CD8-positive, alpha-beta memory T cell (primary cell): ENCODE data around the gene RASAL2. TPM values are rescaled to one million over a fixed set of nuclear protein-coding genes. Genes with fewer than 3 reads are reported as not detected.

Experiments
- CTCF ChIA-PET: fragments of 350-600 bp; sonication (Branson Sonifier 250); formaldehyde crosslinking; loops from one replicate; lab custom pipeline; 2021; ENCODE audit warnings: antibody characterized with exemption; lab: Charles Lee
- POLR2A ChIA-PET: fragments of 350-600 bp; sonication (Branson Sonifier 250); formaldehyde crosslinking; loops from one replicate; lab custom pipeline; 2021; ENCODE audit warnings: antibody characterized with exemption; lab: Charles Lee
- DNase-seq, 5 donors: peaks; one replicate each; pipeline versions ENCODE4 v3.0.0 to v3.0.0-alpha.2; 2020 to 2022; ENCODE audit warnings: mixed read lengths in 1 of 5
- H3K27ac ChIP-seq: one replicate; pipeline ENCODE4 v1.7.0; 2013; ENCODE audit warnings: low read depth, mild to moderate bottlenecking, low read length, moderate library complexity
- H3K27me3 ChIP-seq: 2 replicates; pipeline ENCODE4 v1.7.0; 2013; ENCODE audit warnings: low read length, mild to moderate bottlenecking; ENCODE audit not compliant: insufficient read depth, poor library complexity, severe bottlenecking
- H3K36me3 ChIP-seq: 2 replicates; pipeline ENCODE4 v1.7.0; 2013; ENCODE audit warnings: mild to moderate bottlenecking, low read length, moderate library complexity; ENCODE audit not compliant: insufficient read depth
- H3K4me1 ChIP-seq: 2 replicates; pipeline ENCODE4 v1.7.0; 2013; ENCODE audit warnings: mild to moderate bottlenecking, low read length, moderate library complexity; ENCODE audit not compliant: insufficient read depth
- H3K4me3 ChIP-seq: 2 replicates; pipeline ENCODE4 v1.7.0; 2013; ENCODE audit warnings: mild to moderate bottlenecking, low read length
- H3K9me3 ChIP-seq: 2 replicates; pipeline ENCODE4 v1.7.0; 2013; ENCODE audit warnings: mild to moderate bottlenecking, low read length
- H3K27ac Mint-ChIP-seq, 8 donors: one replicate each; pipeline ENCODE4 v1.8.0; 2020 to 2021; ENCODE audit warnings: mixed read lengths in 8 of 8, mild to moderate bottlenecking in 6 of 8, inconsistent platforms in 3 of 8, moderate library complexity in 3 of 8
- H3K27me3 Mint-ChIP-seq, 2 donors: one replicate each; pipeline ENCODE4 v1.8.0; 2020 to 2021; ENCODE audit warnings: mixed read lengths in 2 of 2, mild to moderate bottlenecking in 1 of 2, moderate library complexity in 1 of 2
- H3K36me3 Mint-ChIP-seq, 3 donors: one replicate each; pipeline ENCODE4 v1.8.0; 2020 to 2021; ENCODE audit warnings: mixed read lengths in 3 of 3, inconsistent platforms in 1 of 3, mild to moderate bottlenecking in 1 of 3
- H3K4me1 Mint-ChIP-seq, 3 donors: one replicate each; pipeline ENCODE4 v1.8.0; 2020 to 2021; ENCODE audit warnings: mixed read lengths in 3 of 3, inconsistent platforms in 1 of 3, mild to moderate bottlenecking in 1 of 3
- H3K4me3 Mint-ChIP-seq, 7 donors: one replicate each; pipeline ENCODE4 v1.8.0; 2020 to 2021; ENCODE audit warnings: mixed read lengths in 7 of 7, mild to moderate bottlenecking in 6 of 7, moderate library complexity in 4 of 7, inconsistent platforms in 2 of 7
- H3K9me3 Mint-ChIP-seq, 5 donors: one replicate each; pipeline ENCODE4 v1.8.0; 2020 to 2022; ENCODE audit warnings: mixed read lengths in 5 of 5, mild to moderate bottlenecking in 3 of 5, moderate library complexity in 2 of 5, inconsistent platforms in 1 of 5
- polyA plus RNA-seq: library from polyadenylated mRNA; unstranded; fragments of 300-500 nt; fragmentation: Illumina TruSeq; gene quantifications from one replicate; pipeline ENCODE4 v1.2.3, GENCODE V29; 2021
- total RNA-seq, 2 experiments: library from RNA; stranded (reverse); gene quantifications; one replicate each; pipeline ENCODE4 v1.2.3, GENCODE V29; 2021

Gene RASAL2
- total RNA-seq (under 1 TPM; 0.04 to 0.07 TPM), polyA plus RNA-seq (not detected)

DNA sequence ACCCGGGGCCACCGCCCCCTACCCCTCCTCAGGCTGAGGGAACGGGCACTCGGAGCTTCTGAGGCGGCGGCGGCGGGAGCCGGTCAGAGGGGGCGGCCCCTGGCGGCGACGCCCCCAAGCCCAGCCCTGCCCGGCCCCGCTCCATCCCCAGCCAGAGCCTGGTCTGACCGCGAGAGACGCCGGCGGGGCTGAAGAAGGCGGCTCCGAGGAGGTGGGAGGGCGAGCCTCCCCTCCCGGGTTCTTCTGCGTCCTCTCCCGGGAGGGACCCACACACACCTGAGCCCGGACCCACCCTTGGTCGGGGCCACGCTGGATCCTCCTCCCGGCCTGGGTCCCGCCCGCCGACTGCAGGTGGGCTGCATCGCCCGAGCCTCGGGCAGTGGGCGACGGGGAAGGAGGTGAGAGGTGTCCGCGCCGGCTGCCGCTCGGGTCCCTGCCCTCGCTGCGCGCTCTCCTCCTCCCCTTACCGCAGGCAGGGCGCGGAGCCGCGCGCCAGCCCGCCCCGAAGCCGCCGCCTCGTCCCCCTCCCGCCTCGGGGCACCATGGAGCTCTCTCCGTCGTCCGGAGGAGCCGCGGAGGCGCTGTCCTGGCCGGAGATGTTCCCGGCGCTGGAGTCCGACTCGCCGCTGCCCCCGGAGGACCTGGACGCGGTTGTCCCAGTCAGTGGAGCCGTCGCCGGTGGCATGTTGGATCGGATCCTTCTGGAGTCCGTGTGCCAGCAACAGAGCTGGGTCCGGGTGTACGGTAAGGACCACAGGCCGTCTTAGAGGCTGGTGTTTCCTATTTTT, at the start of gene RASAL2:
Gene RASAL2, plus strand, starts transcription at position 154 of the 788 bp plus-strand sequence. Its CDS starts 389 bp downstream, at position 543.
- CTCF ChIA-PET: no interaction called here
- no peak within 1 kb of the TSS for H3K4me3 ChIP-seq
- H3K27ac ChIP-seq: no peak within 1 kb of the TSS
- Mint-ChIP-seq H3K36me3 (no peaks in the 10 kb centered on the region), H3K4me3 (peak within 1 kb of the TSS in 6 of 7 donors; percentile 29 to 80 (median 56)), H3K27ac (peak within 1 kb of the TSS in 1 of 8 donors; percentile 50), H3K4me1 (peaks cover 7 to 16% (median 9%) of the 10 kb centered on the region in 3 donors), H3K9me3 (peaks cover 0 to 27% (median 14%) of the 10 kb centered on the region in 5 donors), H3K27me3 (peaks cover 23 to 64% of the 10 kb centered on the region in 2 donors)
- H3K27me3 ChIP-seq: no peaks in the 10 kb centered on the region
- no peaks in the 10 kb centered on the region for H3K36me3 ChIP-seq
- no peaks in the 10 kb centered on the region for H3K9me3 ChIP-seq
- DNase-seq: peak in 1 of 5 donors; percentile 40
- POLR2A ChIA-PET: no interaction called here
- peaks cover 3% of the 10 kb centered on the region for H3K4me1 ChIP-seq

DNA sequence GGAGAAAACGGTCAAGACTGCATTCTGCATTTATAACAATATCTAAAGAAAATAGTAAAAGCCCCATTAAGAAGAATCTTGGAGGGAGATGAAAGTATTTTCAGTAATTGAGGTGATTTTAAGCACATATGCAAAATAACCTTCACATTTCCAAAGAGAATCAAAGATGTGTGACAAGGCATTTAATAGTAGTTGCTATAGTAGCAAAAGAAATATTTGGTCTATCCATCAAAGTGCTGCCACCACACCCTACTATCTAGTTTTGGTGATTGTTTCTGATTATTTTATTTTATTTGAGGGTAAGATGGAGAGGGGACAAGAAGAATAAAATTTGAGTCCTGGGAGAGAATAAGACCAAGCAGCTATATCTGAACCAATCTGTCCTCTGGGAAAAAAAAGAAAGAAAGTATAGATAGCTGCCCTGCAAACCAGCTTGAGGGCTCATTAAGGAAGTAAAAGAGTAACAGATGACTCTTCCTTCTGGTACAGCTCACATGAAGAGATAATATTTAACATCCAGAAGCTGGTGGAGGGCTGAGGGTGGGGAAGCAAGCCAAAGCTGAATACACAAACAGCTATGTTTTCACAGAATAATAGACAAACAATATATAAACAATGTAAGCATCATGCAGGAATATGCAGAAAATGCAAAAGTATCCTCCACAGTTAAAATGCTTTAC, 47.2 kb upstream of the RASAL2 start:
- H3K9me3 ChIP-seq: no peaks in the 10 kb centered on the region
- H3K36me3 ChIP-seq: no peaks in the 10 kb centered on the region
- Mint-ChIP-seq H3K4me3 (no peak overlapping the region), H3K27me3 (no peaks in the 10 kb centered on the region), H3K36me3 (no peaks in the 10 kb centered on the region), H3K4me1 (no peaks in the 10 kb centered on the region), H3K27ac (no peak overlapping the region), H3K9me3 (peaks cover 0 to 2% (median under 1%) of the 10 kb centered on the region in 5 donors)
- H3K4me3 ChIP-seq: no peak overlapping the region
- no peaks in the 10 kb centered on the region for H3K27me3 ChIP-seq
- DNase-seq: no peak
- no peaks in the 10 kb centered on the region for H3K4me1 ChIP-seq
- POLR2A ChIA-PET: no interaction called here
- CTCF ChIA-PET: no interaction called here
- H3K27ac ChIP-seq: no peak overlapping the region

DNA sequence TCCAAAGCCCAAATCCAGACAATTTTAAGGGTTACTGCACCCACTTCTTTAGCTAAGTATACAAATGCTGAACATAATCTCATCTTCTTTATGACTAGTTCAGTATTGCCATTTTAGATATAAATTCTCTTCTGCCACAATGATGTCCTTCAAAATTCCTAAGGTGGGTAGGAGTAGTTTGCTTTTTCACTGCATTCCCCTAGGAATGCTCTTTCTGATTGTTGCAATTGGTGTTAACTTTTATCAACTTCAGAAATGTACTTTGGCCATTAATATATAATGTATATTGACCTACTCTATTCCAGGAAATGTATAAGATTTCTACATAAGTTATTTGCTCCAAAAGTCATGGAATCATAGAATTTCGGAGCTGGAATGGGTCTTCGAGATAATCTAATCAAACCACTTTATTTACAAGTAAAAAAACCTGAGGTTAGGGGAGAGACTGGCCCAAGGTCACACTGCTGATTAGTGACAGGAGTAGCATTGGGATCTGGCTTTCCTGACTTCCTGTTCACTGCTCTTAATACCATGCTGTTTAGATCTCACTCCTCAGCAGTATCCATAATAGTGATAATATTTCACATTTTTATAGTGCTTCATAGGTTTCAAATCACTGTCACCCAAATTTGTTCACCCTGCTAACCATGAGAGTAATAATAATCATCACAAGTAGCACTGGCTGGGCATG, 46.4 kb upstream of the RASAL2 start:
- no peak for DNase-seq
- Histone ChIP-seq H3K9me3 (no peaks in the 10 kb centered on the region), H3K4me1 (no peaks in the 10 kb centered on the region), H3K36me3 (no peaks in the 10 kb centered on the region), H3K27ac (no peak overlapping the region), H3K4me3 (no peak overlapping the region), H3K27me3 (no peaks in the 10 kb centered on the region)
- Mint-ChIP-seq H3K4me3 (no peak overlapping the region), H3K27me3 (no peaks in the 10 kb centered on the region), H3K27ac (no peak overlapping the region), H3K36me3 (no peaks in the 10 kb centered on the region), H3K4me1 (no peaks in the 10 kb centered on the region), H3K9me3 (no peaks in the 10 kb centered on the region)
- CTCF ChIA-PET: no interaction called here
- POLR2A ChIA-PET: no interaction called here

DNA sequence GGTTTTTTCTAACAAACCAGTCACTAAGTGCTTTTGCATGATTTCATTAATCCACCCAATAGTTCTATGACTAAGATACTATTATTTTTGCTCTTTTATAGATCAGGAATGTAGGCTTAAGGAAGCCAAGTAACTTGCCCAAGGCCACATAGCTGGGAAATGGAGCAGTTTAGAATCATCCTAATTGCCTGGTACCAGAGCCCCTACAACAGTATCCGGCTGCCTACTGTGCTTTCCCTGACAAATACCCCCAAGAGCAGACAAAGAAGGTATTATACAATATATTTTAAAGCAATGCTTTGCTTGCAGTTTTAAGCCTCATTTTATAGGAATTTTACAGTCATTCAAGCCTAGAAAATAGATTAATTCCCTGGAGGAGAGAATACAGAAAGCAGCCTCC, 45.5 kb upstream of the RASAL2 start:
- CTCF ChIA-PET: no interaction called here
- DNase-seq: no peak
- H3K27ac Mint-ChIP-seq: no peak overlapping the region

DNA sequence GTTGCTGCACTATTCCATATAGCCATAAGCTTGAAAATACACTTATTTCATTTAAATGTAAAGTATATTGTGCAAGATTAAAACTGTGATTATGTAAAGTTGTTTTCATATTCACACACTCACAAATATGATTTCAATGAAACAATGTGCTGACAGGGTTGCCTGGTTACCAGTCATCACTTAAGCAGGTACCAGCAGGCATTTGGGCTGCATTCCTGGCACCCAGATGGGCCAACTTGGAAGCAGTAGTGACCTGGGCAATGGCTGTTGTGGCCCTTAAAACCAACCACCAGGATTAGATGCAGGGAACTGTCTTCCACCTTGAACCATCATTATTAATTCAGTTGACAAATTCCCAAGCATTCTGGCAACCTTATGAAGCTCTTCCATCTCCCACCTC, 45.0 kb upstream of the RASAL2 start:
- H3K27ac ChIP-seq: no peak overlapping the region
- Mint-ChIP-seq H3K4me1 (no peaks in the 10 kb centered on the region), H3K9me3 (no peaks in the 10 kb centered on the region), H3K27ac (no peak overlapping the region), H3K36me3 (no peaks in the 10 kb centered on the region), H3K4me3 (no peak overlapping the region), H3K27me3 (no peaks in the 10 kb centered on the region)
- CTCF ChIA-PET: no interaction called here
- no peak overlapping the region for H3K4me3 ChIP-seq
- H3K9me3 ChIP-seq: no peaks in the 10 kb centered on the region
- DNase-seq: no peak
- no peaks in the 10 kb centered on the region for H3K36me3 ChIP-seq
- H3K4me1 ChIP-seq: no peaks in the 10 kb centered on the region
- no peaks in the 10 kb centered on the region for H3K27me3 ChIP-seq
- POLR2A ChIA-PET: no interaction called here

More for the DNA sequence above, 45.5 kb upstream of the RASAL2 start:
- no peaks in the 10 kb centered on the region for H3K4me1 Mint-ChIP-seq
- POLR2A ChIA-PET: no interaction called here
- H3K4me3 Mint-ChIP-seq: no peak overlapping the region
- Histone ChIP-seq H3K4me3 (no peak overlapping the region), H3K27me3 (no peaks in the 10 kb centered on the region), H3K4me1 (no peaks in the 10 kb centered on the region), H3K36me3 (no peaks in the 10 kb centered on the region), H3K27ac (no peak overlapping the region), H3K9me3 (no peaks in the 10 kb centered on the region)
- H3K27me3 Mint-ChIP-seq: no peaks in the 10 kb centered on the region
- no peaks in the 10 kb centered on the region for H3K9me3 Mint-ChIP-seq
- no peaks in the 10 kb centered on the region for H3K36me3 Mint-ChIP-seq

DNA sequence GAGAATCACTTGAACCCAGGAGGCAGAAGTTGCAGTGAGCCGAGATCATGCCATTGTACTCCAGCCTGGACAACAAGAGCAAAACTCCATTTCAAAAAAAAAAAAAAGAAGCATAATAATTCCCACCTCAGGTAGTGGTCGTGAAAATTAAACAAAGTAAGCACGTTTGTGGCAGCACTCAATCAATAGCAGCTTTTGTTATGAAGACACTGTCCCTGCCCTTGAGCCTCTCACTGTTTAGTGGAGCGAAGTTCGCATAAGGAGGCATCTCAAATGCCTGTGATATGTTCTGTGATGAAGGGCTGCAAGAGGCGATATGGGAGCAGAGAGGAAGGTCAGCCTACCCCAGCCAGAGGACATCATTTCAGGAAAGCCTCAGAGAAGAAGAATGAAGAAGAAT, 43.8 kb upstream of the RASAL2 start:
- ChIA-PET POLR2A (no interaction called here), CTCF (no interaction called here)
- Mint-ChIP-seq H3K9me3 (peaks cover 0 to 2% (median 0%) of the 10 kb centered on the region in 5 donors), H3K4me1 (no peaks in the 10 kb centered on the region), H3K27me3 (no peaks in the 10 kb centered on the region), H3K4me3 (no peak overlapping the region), H3K36me3 (no peaks in the 10 kb centered on the region), H3K27ac (no peak overlapping the region)
- Histone ChIP-seq H3K4me1 (no peaks in the 10 kb centered on the region), H3K36me3 (no peaks in the 10 kb centered on the region), H3K4me3 (no peak overlapping the region), H3K9me3 (no peaks in the 10 kb centered on the region), H3K27ac (no peak overlapping the region), H3K27me3 (no peaks in the 10 kb centered on the region)
- DNase-seq: no peak

DNA sequence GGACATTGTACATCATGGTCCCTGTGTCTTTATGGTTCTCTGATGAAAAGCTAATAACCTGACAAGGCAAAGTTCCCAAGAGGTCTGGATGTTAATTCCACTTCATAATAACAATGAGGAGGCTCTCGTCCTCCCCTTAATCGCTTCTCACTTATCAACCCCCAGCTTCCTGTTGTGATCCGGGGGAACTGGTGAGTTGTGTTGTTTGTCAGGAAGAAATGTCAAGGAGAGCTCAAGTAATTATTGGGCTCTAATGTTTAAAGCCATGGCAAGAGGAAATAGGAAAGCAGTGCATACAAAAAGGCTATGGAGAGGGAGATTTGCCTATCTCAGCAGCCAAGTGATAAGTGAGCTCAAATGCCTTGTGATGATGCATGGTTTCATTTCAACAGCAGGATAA, 42.8 kb upstream of the RASAL2 start:
- Mint-ChIP-seq H3K27me3 (no peaks in the 10 kb centered on the region), H3K4me1 (no peaks in the 10 kb centered on the region), H3K9me3 (peaks cover 0 to 3% (median 0%) of the 10 kb centered on the region in 5 donors), H3K4me3 (no peak overlapping the region), H3K27ac (no peak overlapping the region), H3K36me3 (no peaks in the 10 kb centered on the region)
- Histone ChIP-seq H3K36me3 (no peaks in the 10 kb centered on the region), H3K4me1 (no peaks in the 10 kb centered on the region), H3K27ac (no peak overlapping the region), H3K27me3 (no peaks in the 10 kb centered on the region), H3K4me3 (no peak overlapping the region), H3K9me3 (no peaks in the 10 kb centered on the region)
- POLR2A ChIA-PET: no interaction called here
- DNase-seq: no peak
- CTCF ChIA-PET: no interaction called here
